ENCODE measurements around the gene CCNA2. TPM values are rescaled to one million over a fixed set of nuclear protein-coding genes. Genes with fewer than 3 reads are reported as not detected.

CCNA2 gene
- polyA plus RNA-seq, 3 donors: 0.20 to 0.23 TPM; not detected in 1

- peaks cover 2 to 5% (median 3%) of the 10 kb centered on the region in 3 donors for H3K27me3 Mint-ChIP-seq (ENCODE audit: low read depth in 3 of 3)
- peak overlapping the region; percentile 99 for H2AFZ ChIP-seq (ENCODE audit: insufficient read depth, low read depth, low read length, poor library complexity, severe bottlenecking)
- H3K36me3 Mint-ChIP-seq: peaks cover 18 to 22% of the 10 kb centered on the region in 2 donors
- H3K27ac ChIP-seq (ENCODE audit: low read depth in 1 of 2, low read length in 2 of 2): peak overlapping the region; percentile 75 to 95
- H3K36me3 ChIP-seq (replicated peaks in 1 of 2; ENCODE audit: control insufficient read depth in 1 of 2, insufficient read depth in 2 of 2, low read length in 2 of 2): peaks cover 25 to 30% of the 10 kb centered on the region in 2 donors
- H3K27ac Mint-ChIP-seq: peak overlapping the region; percentile 93 to 99 (median 98)
- H4K20me1 ChIP-seq (ENCODE audit: insufficient read depth, low read length): no peaks in the 10 kb centered on the region
- H3K27me3 ChIP-seq (ENCODE audit: control insufficient read depth in 2 of 2, insufficient read depth in 2 of 2, low read length in 2 of 2): no peaks in the 10 kb centered on the region
- peak overlapping the region; percentile 69 to 95 (median 74) for H3K4me3 ChIP-seq (replicated peaks in 1 of 3; ENCODE audit: low read depth in 2 of 3, low read length in 3 of 3)
- H3K9ac ChIP-seq (ENCODE audit: insufficient read depth, low read length, poor library complexity, severe bottlenecking): peak overlapping the region; percentile 79
- no peak for TF ChIP-seq CTCF (IDR thresholded peaks at IDR 0.05)
- intact Hi-C loops (cut with micrococcal nuclease): loop anchor here (2.0 to 5.0 kb wide), 2 partner anchors 22 to 103 kb away; partner anchors contain the start of genes CCNA2 (in 2 of the 2) and ANXA5 (in 1 of the 2)
- no peaks in the 10 kb centered on the region for H3K9me3 ChIP-seq (replicated peaks in 1 of 2; ENCODE audit: control insufficient read depth in 1 of 2, insufficient read depth in 1 of 2, low read length in 2 of 2)
- DNase-seq: peak in 1 of 3 donors; percentile 5
- peaks cover 23% of the 10 kb centered on the region for H3K4me1 Mint-ChIP-seq
- 71% methylated on average over 3 of the region's 8 CpGs for WGBS (ENCODE audit: insufficient coverage)
- H3K4me3 Mint-ChIP-seq: peak overlapping the region; percentile 87 to 95
- H3K4me2 ChIP-seq (replicated peaks; ENCODE audit: extremely low read depth, low read length, poor library complexity, severe bottlenecking): peak overlapping the region; percentile 96
- H3K79me2 ChIP-seq (ENCODE audit: insufficient read depth, low read length): peaks cover 36% of the 10 kb centered on the region
- no peaks in the 10 kb centered on the region for H3K9me3 Mint-ChIP-seq
- H3K4me1 ChIP-seq (ENCODE audit: control insufficient read depth in 1 of 2, insufficient read depth in 2 of 2, low read length in 2 of 2): peaks cover 17 to 30% of the 10 kb centered on the region in 2 donors
Observed at GRCh38 chr4:121800638-121800960, 23.1 kb downstream of the CCNA2 start.

- no peak for DNase-seq
- no peaks in the 10 kb centered on the region for H3K9me3 Mint-ChIP-seq
- peak overlapping the region in 1 of 2 donors; percentile 95 for H3K27ac ChIP-seq (ENCODE audit: low read depth in 1 of 2, low read length in 2 of 2)
- H3K27me3 ChIP-seq (ENCODE audit: control insufficient read depth in 2 of 2, insufficient read depth in 2 of 2, low read length in 2 of 2): no peaks in the 10 kb centered on the region
- no peak overlapping the region for H3K4me3 Mint-ChIP-seq
- H3K4me1 ChIP-seq (ENCODE audit: control insufficient read depth in 1 of 2, insufficient read depth in 2 of 2, low read length in 2 of 2): peaks cover 17 to 30% of the 10 kb centered on the region in 2 donors
- H3K36me3 Mint-ChIP-seq: peaks cover 13 to 16% of the 10 kb centered on the region in 2 donors
- intact Hi-C loops (cut with micrococcal nuclease): loop anchor here (2.0 to 5.0 kb wide), 2 partner anchors 23 to 103 kb away; partner anchors contain the start of genes CCNA2 (in 2 of the 2) and ANXA5 (in 1 of the 2)
- H3K4me3 ChIP-seq (replicated peaks in 1 of 3; ENCODE audit: low read depth in 2 of 3, low read length in 3 of 3): peak overlapping the region in 1 of 3 experiments; percentile 95
- peak overlapping the region; percentile 96 for H3K4me2 ChIP-seq (replicated peaks; ENCODE audit: extremely low read depth, low read length, poor library complexity, severe bottlenecking)
- H3K4me1 Mint-ChIP-seq: peaks cover 23% of the 10 kb centered on the region
- WGBS (ENCODE audit: insufficient coverage): no CpG with 5 or more reads among the region's 3 CpGs
- peaks cover 33% of the 10 kb centered on the region for H3K79me2 ChIP-seq (ENCODE audit: insufficient read depth, low read length)
- H3K27ac Mint-ChIP-seq: peak overlapping the region in 4 of 7 donors; percentile 95 to 99 (median 98)
- peak overlapping the region; percentile 79 for H3K9ac ChIP-seq (ENCODE audit: insufficient read depth, low read length, poor library complexity, severe bottlenecking)
- TF ChIP-seq CTCF (IDR thresholded peaks at IDR 0.05): no peak
- H2AFZ ChIP-seq (ENCODE audit: insufficient read depth, low read depth, low read length, poor library complexity, severe bottlenecking): peak overlapping the region; percentile 99
- no peaks in the 10 kb centered on the region for H3K9me3 ChIP-seq (replicated peaks in 1 of 2; ENCODE audit: control insufficient read depth in 1 of 2, insufficient read depth in 1 of 2, low read length in 2 of 2)
- H3K36me3 ChIP-seq (replicated peaks in 1 of 2; ENCODE audit: control insufficient read depth in 1 of 2, insufficient read depth in 2 of 2, low read length in 2 of 2): peaks cover 19 to 24% of the 10 kb centered on the region in 2 donors
- no peaks in the 10 kb centered on the region for H4K20me1 ChIP-seq (ENCODE audit: insufficient read depth, low read length)
- peaks cover 3 to 9% (median 3%) of the 10 kb centered on the region in 3 donors for H3K27me3 Mint-ChIP-seq (ENCODE audit: low read depth in 3 of 3)
Observed at GRCh38 chr4:121799867-121800501, 23.7 kb downstream of the CCNA2 start.
